GM12878 (cell line): ENCODE measurements around the gene HOXD13. TPM values are rescaled to one million over a fixed set of nuclear protein-coding genes. Genes with fewer than 3 reads are reported as not detected.

Source experiments
- ATAC-seq: fragments of 200-7000 bp; cut with Tn5 transposase; 3 replicates; pipeline ENCODE4 v1.9.1; 2020; ENCODE audit warnings: mild to moderate bottlenecking, moderate library complexity
- BruUV-seq: library from RNA; stranded (reverse); fragments of 400-500 nt; replicated peaks from 2 replicates; lab custom pipeline; 2021; lab: Mats Ljungman, UMichigan
- CTCF ChIA-PET: fragments of 300-600 bp; sonication (Branson Sonifier 250); formaldehyde crosslinking; extraction: SDS; loops from one replicate; lab custom pipeline; 2021; ENCODE audit warnings: inconsistent platforms; lab: Yijun Ruan, JAX
- POLR2A ChIA-PET: fragments of 350-600 bp; formaldehyde crosslinking; extraction: SDS; loops from one replicate; lab custom pipeline; 2021; ENCODE audit warnings: inconsistent platforms; lab: Charles Lee
- RAD21 ChIA-PET: fragments of 300-600 bp; sonication (Branson Sonifier 250); formaldehyde crosslinking; loops from one replicate; lab custom pipeline; 2023; ENCODE audit warnings: antibody characterized with exemption; ENCODE audit not compliant: unreplicated experiment; lab: Charles Lee
- SMC1A ChIA-PET: fragments of 300-600 bp; sonication (Branson Sonifier 250); formaldehyde crosslinking; loops from one replicate; lab custom pipeline; 2023; ENCODE audit not compliant: unreplicated experiment, uncharacterized antibody; lab: Charles Lee
- DNase-seq: peaks from one replicate; pipeline ENCODE4 v3.0.0-alpha.2; 2011; ENCODE audit warnings: low read depth, low spot score
- FAIRE-seq: peaks from 3 replicates; lab custom pipeline; 2011; peaks lifted over from hg19 to GRCh38; lab: Jason Lieb, UNC
- H2AFZ ChIP-seq: 2 replicates; pipeline ENCODE4 v1.6.0; 2011; ENCODE audit warnings: low read depth, low read length, control low read depth; ENCODE audit not compliant: control insufficient read depth
- H3K27ac ChIP-seq: 2 replicates; pipeline ENCODE4 v1.5.1; 2011; ENCODE audit warnings: control low read depth; ENCODE audit not compliant: control insufficient read depth, insufficient read depth
- H3K27me3 ChIP-seq, 2 experiments: replicated peaks in 1 of 2; 2 replicates each; pipeline versions ENCODE4 v1.6.0 to v1.6.1; 2011; ENCODE audit warnings: low read length in 1 of 2; ENCODE audit not compliant: control insufficient read depth in 2 of 2, insufficient read depth in 2 of 2
- H3K36me3 ChIP-seq, 2 experiments: 2 replicates each; pipeline ENCODE4 v1.5.1; 2011; ENCODE audit warnings: low read length in 1 of 2; ENCODE audit not compliant: control insufficient read depth in 2 of 2, insufficient read depth in 2 of 2
- H3K4me1 ChIP-seq: 2 replicates; pipeline ENCODE4 v1.6.1; 2011; ENCODE audit warnings: mild to moderate bottlenecking, low read length, moderate library complexity, mixed read lengths; ENCODE audit not compliant: control insufficient read depth, insufficient read depth
- H3K4me2 ChIP-seq: 2 replicates; pipeline ENCODE4 v1.6.0; 2011; ENCODE audit warnings: control low read depth; ENCODE audit not compliant: control insufficient read depth, insufficient read depth
- H3K4me3 ChIP-seq: fragments of 200-600 bp; sonication (generic); 2 replicates; pipeline ENCODE4 v1.5.1; 2016
- H3K79me2 ChIP-seq: 2 replicates; pipeline ENCODE4 v1.6.0; 2011; ENCODE audit warnings: low read length; ENCODE audit not compliant: control insufficient read depth, insufficient read depth
- H3K9ac ChIP-seq: 2 replicates; pipeline ENCODE4 v1.8.0; 2011; ENCODE audit warnings: low read length, control low read depth, mixed read lengths; ENCODE audit not compliant: control insufficient read depth, insufficient read depth
- H3K9me3 ChIP-seq: replicated peaks from 3 replicates; pipeline ENCODE4 v1.5.1; 2011; ENCODE audit warnings: mild to moderate bottlenecking, low read length; ENCODE audit not compliant: control insufficient read depth, insufficient read depth
- H4K20me1 ChIP-seq: 2 replicates; pipeline ENCODE4 v1.6.0; 2011; ENCODE audit not compliant: control insufficient read depth, insufficient read depth
- CBX5 ChIP-seq: sonication (generic); IDR thresholded peaks from 2 replicates; pipeline ENCODE4 v1.6.1; 2016; ENCODE audit warnings: low read depth, moderate library complexity, mild to moderate bottlenecking, inconsistent platforms
- EZH2 ChIP-seq: IDR thresholded peaks from 2 replicates; pipeline ENCODE4 v1.6.1; 2012; ENCODE audit warnings: low read depth, mild to moderate bottlenecking, control low read depth, inconsistent platforms, low read length, borderline replicate concordance; ENCODE audit not compliant: control insufficient read depth
- HDGF ChIP-seq: fragments of 450-650 bp; IDR thresholded peaks from 2 replicates; pipeline ENCODE4 v1.6.1; 2016; ENCODE audit warnings: antibody characterized with exemption
- IKZF1 ChIP-seq: fragments of 450-650 bp; conservative IDR thresholded peaks from 2 replicates; pipeline ENCODE4 v1.6.1; 2017; ENCODE audit warnings: antibody characterized with exemption, mild to moderate bottlenecking
- NBN ChIP-seq: fragments of 450-650 bp; IDR thresholded peaks from 2 replicates; pipeline ENCODE4 v1.6.1; 2016
- POU2F2 ChIP-seq: IDR thresholded peaks from 3 replicates; pipeline ENCODE4 v1.6.1; 2011; ENCODE audit warnings: low read depth, mild to moderate bottlenecking, low read length, borderline replicate concordance
- RCOR1 ChIP-seq: conservative IDR thresholded peaks from 2 replicates; pipeline ENCODE4 v1.6.1; 2012; ENCODE audit warnings: low read depth, low read length, improper control_type of control experiment
- SMAD5 ChIP-seq: IDR thresholded peaks from 2 replicates; pipeline ENCODE4 v1.6.1; 2016; ENCODE audit warnings: antibody characterized with exemption, low read depth
- ZSCAN29 ChIP-seq: fragments of 450-650 bp; IDR thresholded peaks from 2 replicates; pipeline ENCODE4 v1.6.1; 2017; ENCODE audit warnings: mild to moderate bottlenecking, moderate library complexity
- WGBS: methylation state at CpG from one replicate; pipeline ENCODE4 v1.1.6; 2016; ENCODE audit warnings: low lambda C conversion rate; ENCODE audit not compliant: insufficient replicate concordance, insufficient coverage; ENCODE audit errors: missing lambda C conversion rate; 5-methylcytosine and 5-hydroxymethylcytosine counted together
- in situ Hi-C: fragments of 300-500 bp; cut with MboI; formaldehyde crosslinking; loops from 9 replicates; pipeline ENCODE4 v1.14.3; 2018; ENCODE audit warnings: mixed read lengths
- intact Hi-C: fragments of 100-400 bp; cut with micrococcal nuclease; formaldehyde crosslinking; loops from one replicate; pipeline ENCODE4 v1.14.2; 2022; ENCODE audit not compliant: unreplicated experiment
- polyA plus RNA-seq, 11 experiments: library from polyadenylated mRNA; depleted of rRNA in 4 of 11; unstranded in 6 of 11; stranded (reverse) in 5 of 11; fragments of >200 nt; fragmentation: Nextera tagmentation in 4 of 11; fragmentation: Illumina TruSeq in 1 of 11; extraction: Ambion mirVana in 4 of 11; extraction: Trizol in 1 of 11; gene quantifications; 1 replicate in 1 of 11; 2 replicates in 10 of 11; pipeline versions ENCODE4 v1.2.1 to v1.2.3, GENCODE V29; 2011 to 2016; ENCODE audit warnings: inconsistent platforms in 2 of 11, missing spikeins in 2 of 11, low read depth in 1 of 11
- total RNA-seq, 4 experiments: library from RNA; depleted of rRNA in 3 of 4; stranded (reverse); fragments of >200 nt in 3 of 4; fragmentation: Illumina TruSeq in 1 of 4; extraction: Trizol in 1 of 4; gene quantifications; 2 replicates each; pipeline versions ENCODE4 v1.2.1 to v1.2.3, GENCODE V29; 2013 to 2021
- TF ChIP-seq, protein P1 (sequence below): IDR thresholded peaks from 2 replicates; pipeline ENCODE4 v1.6.1; 2012; ENCODE audit warnings: low read depth, low read length, improper control_type of control experiment
- TF ChIP-seq, protein P2 (sequence below): fragments of 450-650 bp; IDR thresholded peaks from 2 replicates; pipeline ENCODE4 v1.6.1; 2017; ENCODE audit warnings: mild to moderate bottlenecking, moderate library complexity
- TF ChIP-seq, protein P3 (sequence below): fragments of 450-650 bp; IDR thresholded peaks from 2 replicates; pipeline ENCODE4 v1.6.1; 2017; ENCODE audit warnings: mild to moderate bottlenecking, low read depth, inconsistent platforms; ENCODE audit not compliant: poor library complexity, severe bottlenecking
- TF ChIP-seq, protein P4 (sequence below), 3 experiments: IDR thresholded peaks in 2 of 3; conservative IDR thresholded peaks in 1 of 3; 2 replicates each; pipeline ENCODE4 v1.5.1; 2011; ENCODE audit warnings: low read depth in 3 of 3, low read length in 3 of 3, mild to moderate bottlenecking in 3 of 3, control low read depth in 2 of 3, moderate library complexity in 2 of 3, inconsistent platforms in 1 of 3, mixed read lengths in 1 of 3; ENCODE audit not compliant: control insufficient read depth in 2 of 3, insufficient read depth in 1 of 3; ENCODE audit errors: extremely low read depth in 1 of 3

HOXD13 gene
- total and polyA plus RNA-seq, 10 of the 15 experiments (the other 5 are each of a cell fraction or from before 2014, with no cell fraction given), result not detected

DNA sequence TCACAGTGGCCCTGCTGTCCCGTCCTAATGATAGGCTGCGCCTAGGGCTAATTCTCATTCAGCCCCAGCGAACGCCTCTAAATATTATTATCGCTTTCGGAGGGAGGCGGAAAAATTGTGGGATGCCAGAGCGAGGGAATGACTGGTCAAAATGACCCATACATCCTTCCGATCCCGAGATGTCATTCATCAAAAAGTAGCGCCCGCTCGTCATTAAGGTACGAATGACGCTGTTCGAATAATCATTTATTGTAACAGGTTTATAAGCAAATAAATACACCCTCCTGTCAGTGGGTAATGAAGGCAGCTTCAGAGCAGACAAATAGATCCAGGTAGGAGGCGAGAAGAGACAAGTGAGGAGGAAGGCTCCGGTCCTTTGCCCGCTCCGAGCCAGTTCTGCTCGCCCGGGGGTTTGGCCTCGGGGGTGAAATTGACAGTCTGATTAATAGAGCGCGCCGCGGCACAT, 8.7 kb upstream of the HOXD13 start, which contains the start of gene EVX2 (continued):
- no peak for TF ChIP-seq HDGF

DNA sequence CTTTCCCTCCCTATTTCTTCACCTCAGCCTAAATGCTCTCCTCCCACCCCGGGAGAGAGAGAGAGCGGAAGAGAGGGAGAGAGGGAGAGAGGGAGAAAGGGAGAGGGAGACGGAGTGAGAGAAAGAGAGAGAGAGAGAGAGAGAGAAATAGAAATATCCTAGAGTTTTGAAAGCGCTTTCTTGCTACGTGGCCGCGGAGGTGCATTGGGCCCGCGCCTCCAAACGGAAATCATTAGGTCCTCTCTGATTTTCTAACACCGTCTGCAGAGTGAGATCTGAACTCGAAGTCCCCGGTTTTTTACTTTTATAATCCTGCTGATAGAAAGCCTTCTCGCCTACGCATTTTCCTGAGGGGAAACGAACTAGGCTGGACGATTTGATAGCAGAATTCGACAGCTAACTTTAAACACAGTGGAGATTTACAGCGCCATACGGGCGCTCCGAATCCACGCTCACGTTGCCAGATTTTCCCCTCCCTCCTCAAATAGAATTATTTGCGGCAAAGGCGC, 7.9 kb upstream of the HOXD13 start:
- H3K9me3 ChIP-seq, result peaks cover 20% of the 10 kb centered on the region; the same call in 2 of the 3 replicates
- in situ Hi-C loops, result no loop called here
- H3K27ac ChIP-seq, result no peak overlapping the region
- RAD21 ChIA-PET, result interaction anchor here (1.0 kb wide), 1 partner anchor 395 kb away, joined by 3 read pairs; no protein-coding TSS in a partner anchor
- no peaks in the 10 kb centered on the region for H3K79me2 ChIP-seq
- BruUV-seq, result no TSS peak
- H3K36me3 ChIP-seq, result no peaks in the 10 kb centered on the region
- no peak overlapping the region for H3K4me2 ChIP-seq
- no peak for DNase-seq
- POLR2A ChIA-PET, result no interaction called here
- no peak for FAIRE-seq
- SMC1A ChIA-PET, result interaction anchor here (1.6 kb wide), 1 partner anchor 395 kb away, joined by 3 read pairs; no protein-coding TSS in a partner anchor
- no peak overlapping the region for H3K9ac ChIP-seq
- H4K20me1 ChIP-seq, result no peaks in the 10 kb centered on the region
- no peak overlapping the region for H2AFZ ChIP-seq
- WGBS, result 37% methylated on average over 25 of the region's 26 CpGs
- ATAC-seq, result no peak
- CTCF ChIA-PET, result interaction anchor here (1.2 to 2.5 kb wide), 3 partner anchors 11 to 395 kb away, joined by 3 to 13 read pairs (median 6); no protein-coding TSS in a partner anchor
- intact Hi-C loops, result loop anchor here (10.0 kb wide), 1 partner anchor 200 kb away; no protein-coding TSS in a partner anchor
- H3K27me3 ChIP-seq, result peaks cover 5 to 19% of the 10 kb centered on the region in 2 experiments
- H3K4me1 ChIP-seq, result no peaks in the 10 kb centered on the region
- no peak overlapping the region for H3K4me3 ChIP-seq
- TF ChIP-seq, protein P1, sequence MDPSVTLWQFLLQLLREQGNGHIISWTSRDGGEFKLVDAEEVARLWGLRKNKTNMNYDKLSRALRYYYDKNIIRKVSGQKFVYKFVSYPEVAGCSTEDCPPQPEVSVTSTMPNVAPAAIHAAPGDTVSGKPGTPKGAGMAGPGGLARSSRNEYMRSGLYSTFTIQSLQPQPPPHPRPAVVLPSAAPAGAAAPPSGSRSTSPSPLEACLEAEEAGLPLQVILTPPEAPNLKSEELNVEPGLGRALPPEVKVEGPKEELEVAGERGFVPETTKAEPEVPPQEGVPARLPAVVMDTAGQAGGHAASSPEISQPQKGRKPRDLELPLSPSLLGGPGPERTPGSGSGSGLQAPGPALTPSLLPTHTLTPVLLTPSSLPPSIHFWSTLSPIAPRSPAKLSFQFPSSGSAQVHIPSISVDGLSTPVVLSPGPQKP, result no peak
- no peak for TF ChIP-seq EZH2
- TF ChIP-seq IKZF1, result no peak
- TF ChIP-seq CBX5, result no peak
- TF ChIP-seq SMAD5, result no peak
- no peak for TF ChIP-seq ZSCAN29
- no peak for TF ChIP-seq NBN
- TF ChIP-seq, protein P2, sequence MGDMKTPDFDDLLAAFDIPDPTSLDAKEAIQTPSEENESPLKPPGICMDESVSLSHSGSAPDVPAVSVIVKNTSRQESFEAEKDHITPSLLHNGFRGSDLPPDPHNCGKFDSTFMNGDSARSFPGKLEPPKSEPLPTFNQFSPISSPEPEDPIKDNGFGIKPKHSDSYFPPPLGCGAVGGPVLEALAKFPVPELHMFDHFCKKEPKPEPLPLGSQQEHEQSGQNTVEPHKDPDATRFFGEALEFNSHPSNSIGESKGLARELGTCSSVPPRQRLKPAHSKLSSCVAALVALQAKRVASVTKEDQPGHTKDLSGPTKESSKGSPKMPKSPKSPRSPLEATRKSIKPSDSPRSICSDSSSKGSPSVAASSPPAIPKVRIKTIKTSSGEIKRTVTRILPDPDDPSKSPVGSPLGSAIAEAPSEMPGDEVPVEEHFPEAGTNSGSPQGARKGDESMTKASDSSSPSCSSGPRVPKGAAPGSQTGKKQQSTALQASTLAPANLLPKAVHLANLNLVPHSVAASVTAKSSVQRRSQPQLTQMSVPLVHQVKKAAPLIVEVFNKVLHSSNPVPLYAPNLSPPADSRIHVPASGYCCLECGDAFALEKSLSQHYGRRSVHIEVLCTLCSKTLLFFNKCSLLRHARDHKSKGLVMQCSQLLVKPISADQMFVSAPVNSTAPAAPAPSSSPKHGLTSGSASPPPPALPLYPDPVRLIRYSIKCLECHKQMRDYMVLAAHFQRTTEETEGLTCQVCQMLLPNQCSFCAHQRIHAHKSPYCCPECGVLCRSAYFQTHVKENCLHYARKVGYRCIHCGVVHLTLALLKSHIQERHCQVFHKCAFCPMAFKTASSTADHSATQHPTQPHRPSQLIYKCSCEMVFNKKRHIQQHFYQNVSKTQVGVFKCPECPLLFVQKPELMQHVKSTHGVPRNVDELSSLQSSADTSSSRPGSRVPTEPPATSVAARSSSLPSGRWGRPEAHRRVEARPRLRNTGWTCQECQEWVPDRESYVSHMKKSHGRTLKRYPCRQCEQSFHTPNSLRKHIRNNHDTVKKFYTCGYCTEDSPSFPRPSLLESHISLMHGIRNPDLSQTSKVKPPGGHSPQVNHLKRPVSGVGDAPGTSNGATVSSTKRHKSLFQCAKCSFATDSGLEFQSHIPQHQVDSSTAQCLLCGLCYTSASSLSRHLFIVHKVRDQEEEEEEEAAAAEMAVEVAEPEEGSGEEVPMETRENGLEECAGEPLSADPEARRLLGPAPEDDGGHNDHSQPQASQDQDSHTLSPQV, result no peak
- TF ChIP-seq, protein P3, sequence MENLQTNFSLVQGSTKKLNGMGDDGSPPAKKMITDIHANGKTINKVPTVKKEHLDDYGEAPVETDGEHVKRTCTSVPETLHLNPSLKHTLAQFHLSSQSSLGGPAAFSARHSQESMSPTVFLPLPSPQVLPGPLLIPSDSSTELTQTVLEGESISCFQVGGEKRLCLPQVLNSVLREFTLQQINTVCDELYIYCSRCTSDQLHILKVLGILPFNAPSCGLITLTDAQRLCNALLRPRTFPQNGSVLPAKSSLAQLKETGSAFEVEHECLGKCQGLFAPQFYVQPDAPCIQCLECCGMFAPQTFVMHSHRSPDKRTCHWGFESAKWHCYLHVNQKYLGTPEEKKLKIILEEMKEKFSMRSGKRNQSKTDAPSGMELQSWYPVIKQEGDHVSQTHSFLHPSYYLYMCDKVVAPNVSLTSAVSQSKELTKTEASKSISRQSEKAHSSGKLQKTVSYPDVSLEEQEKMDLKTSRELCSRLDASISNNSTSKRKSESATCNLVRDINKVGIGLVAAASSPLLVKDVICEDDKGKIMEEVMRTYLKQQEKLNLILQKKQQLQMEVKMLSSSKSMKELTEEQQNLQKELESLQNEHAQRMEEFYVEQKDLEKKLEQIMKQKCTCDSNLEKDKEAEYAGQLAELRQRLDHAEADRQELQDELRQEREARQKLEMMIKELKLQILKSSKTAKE, result no peak
- no peak for TF ChIP-seq POU2F2
- TF ChIP-seq, protein P4, sequence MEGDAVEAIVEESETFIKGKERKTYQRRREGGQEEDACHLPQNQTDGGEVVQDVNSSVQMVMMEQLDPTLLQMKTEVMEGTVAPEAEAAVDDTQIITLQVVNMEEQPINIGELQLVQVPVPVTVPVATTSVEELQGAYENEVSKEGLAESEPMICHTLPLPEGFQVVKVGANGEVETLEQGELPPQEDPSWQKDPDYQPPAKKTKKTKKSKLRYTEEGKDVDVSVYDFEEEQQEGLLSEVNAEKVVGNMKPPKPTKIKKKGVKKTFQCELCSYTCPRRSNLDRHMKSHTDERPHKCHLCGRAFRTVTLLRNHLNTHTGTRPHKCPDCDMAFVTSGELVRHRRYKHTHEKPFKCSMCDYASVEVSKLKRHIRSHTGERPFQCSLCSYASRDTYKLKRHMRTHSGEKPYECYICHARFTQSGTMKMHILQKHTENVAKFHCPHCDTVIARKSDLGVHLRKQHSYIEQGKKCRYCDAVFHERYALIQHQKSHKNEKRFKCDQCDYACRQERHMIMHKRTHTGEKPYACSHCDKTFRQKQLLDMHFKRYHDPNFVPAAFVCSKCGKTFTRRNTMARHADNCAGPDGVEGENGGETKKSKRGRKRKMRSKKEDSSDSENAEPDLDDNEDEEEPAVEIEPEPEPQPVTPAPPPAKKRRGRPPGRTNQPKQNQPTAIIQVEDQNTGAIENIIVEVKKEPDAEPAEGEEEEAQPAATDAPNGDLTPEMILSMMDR (IDR thresholded peaks at IDR 0.05 in 2 of 3, conservative IDR thresholded peaks at IDR 0.05 in 1 of 3; ENCODE audit: control insufficient read depth in 2 of 3, extremely low read depth in 1 of 3, insufficient read depth in 1 of 3, low read depth in 3 of 3, low read length in 3 of 3), result no peak
- no peak for TF ChIP-seq RCOR1
